GM18511 (cell line): Measurements from ENCODE around the gene FKBP8.
A peak's percentile ranks its signal among the peaks of the same experiment; 100 is the strongest.
"Not testable (repeated sequence)": the region's sequence is repeated elsewhere in the genome, so short reads cannot be mapped to it uniquely, and the experiment has no call there.

ENCODE experiments used
- ATAC-seq: cut with Tn5 transposase; IDR thresholded peaks from one replicate; pipeline ENCODE4 v1.9.1; 2021; ENCODE audit warnings: mild to moderate bottlenecking, moderate library complexity; ENCODE audit not compliant: unreplicated experiment

FKBP8 gene

GRCh38 chr19:18559685-18560084, 16.3 kb upstream of the FKBP8 start:
- ATAC-seq, result no peak

DNA sequence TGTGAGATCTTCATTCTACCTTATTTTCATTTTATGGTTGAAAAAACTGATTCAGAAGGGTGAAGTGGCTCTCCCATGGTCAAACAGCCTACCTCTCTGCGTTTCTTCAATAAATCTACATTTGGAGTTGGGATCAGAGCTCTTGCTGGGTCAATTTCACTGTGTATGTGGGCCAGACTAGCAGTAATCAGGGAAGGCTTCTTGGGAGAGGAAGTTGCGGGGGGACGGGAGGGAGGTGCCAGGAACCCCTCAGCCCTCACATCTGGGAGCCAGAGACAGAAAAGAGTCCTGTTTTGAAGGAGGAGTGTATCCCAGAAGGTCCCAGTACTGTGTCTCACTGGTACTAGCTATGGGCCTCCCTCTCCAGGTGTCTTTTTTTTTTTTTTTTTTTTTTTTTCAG, 15.2 kb upstream of the FKBP8 start:
- ATAC-seq, result no peak

DNA sequence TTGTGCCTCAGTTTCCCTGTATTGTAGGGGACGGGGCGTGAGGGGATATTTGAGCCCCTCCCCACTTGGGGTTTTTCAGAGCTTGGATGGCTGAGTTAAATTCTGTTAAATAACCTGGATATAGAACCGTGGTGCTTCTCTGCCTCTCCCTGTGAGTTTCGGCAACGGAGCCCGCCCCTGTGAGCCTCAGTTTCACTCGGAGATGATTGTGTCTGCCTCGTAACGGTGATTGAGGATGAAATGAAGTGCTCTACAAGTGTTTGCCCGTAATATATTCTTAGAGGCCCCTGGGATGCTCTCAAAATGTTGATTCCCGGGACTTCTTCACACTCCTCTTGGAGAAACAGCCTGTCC, 14.8 kb upstream of the FKBP8 start:
- ATAC-seq, result no peak

- ATAC-seq, result peak; percentile 94
These were observed 14.2 kb upstream of the FKBP8 start, which contains the start of gene KXD1 for GRCh38 chr19:18557411-18558201. KXD1 (plus strand) TSS chr19:18557870; CDS start chr19:18562057, 4,187 bp downstream.

GRCh38 chr19:18551631-18552030, 8.3 kb upstream of the FKBP8 start:
- ATAC-seq, result no peak

- peak; percentile 81 for ATAC-seq
These were observed 572 bp upstream of the FKBP8 start for GRCh38 chr19:18543814-18544475.

DNA sequence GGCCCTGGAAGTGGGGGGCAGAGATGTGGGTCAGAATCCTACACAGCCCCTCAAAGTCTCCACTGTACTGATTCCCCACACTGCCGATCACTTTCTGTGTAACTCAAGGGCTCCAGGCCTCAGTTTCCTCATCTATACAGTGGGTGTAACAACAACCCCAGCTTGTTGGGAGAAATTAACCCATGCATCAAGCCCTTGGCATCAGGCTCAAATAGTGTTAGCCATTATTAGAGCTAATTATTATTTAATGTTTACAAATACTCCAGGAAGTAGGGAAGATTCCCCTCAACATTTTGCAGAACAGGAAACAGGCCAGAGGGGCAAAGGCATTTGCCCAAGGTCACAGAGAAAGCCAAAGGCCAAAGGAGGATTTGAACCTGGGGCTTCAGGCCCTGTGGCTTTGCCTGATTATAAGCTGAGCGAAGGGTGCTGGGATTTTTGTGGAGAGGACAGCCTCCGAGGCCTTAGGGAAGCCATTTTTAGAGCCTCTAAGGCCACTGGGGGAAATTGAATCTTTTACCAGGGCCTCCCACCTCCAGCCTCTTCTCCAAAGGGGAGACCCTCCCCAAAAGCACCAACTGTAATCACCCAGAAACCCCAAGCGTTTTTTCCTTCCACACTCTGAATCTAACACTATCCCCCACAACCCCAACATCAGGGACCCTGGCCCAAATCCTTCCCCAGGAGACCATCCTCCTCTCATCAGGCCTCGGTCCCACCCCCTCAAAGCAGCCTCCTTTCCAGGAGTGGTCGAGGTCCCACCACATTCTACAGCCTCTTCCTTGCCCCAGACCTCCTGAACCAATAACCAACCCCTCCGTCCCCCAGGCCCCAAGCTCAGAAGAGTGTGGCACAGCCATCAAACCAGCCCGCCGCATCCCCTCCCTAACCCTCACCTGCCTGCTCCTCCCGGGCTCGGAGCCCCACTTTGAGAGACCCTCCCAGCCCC, 1.1 kb downstream of the FKBP8 start:
- ATAC-seq, result no peak

DNA sequence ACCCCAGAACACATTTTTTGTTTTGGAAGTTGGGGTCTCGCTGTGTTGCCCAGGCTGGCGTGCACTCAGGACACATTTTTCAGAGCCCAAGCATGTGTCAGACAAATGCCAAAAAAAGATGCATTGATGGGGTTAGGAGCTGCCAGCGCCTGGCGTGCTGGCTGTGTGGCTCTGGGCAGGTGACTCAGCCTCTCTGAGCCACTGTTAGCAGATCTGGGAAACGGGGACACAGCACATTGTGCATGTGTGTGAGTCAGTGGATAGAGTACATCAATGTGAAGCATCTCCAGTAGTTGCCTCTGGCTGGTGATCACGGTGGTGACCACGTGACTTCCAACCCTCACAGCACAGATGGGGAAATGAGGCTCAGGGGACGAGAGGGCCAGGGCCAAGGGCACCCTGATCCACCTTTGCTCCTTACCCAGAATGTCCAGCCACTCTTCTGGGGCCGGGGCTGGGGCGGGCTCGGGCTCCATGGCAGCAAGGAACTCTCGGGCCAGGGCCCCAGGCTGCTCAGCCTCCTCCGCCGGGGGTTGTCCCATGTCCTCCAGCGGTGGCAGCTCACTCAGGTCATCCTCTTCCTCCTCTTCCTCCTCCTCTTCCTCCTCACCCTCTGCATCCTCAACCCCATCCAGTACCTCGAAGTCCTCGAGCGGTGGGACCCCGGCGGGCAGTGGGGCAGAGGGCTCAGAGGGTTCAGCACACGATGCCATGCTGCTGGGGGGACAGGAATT, 1.9 kb downstream of the FKBP8 start:
- no peak for ATAC-seq

GRCh38 chr19:18540200-18540599, 3.2 kb downstream of the FKBP8 start:
- not testable (repeated sequence) for ATAC-seq

DNA sequence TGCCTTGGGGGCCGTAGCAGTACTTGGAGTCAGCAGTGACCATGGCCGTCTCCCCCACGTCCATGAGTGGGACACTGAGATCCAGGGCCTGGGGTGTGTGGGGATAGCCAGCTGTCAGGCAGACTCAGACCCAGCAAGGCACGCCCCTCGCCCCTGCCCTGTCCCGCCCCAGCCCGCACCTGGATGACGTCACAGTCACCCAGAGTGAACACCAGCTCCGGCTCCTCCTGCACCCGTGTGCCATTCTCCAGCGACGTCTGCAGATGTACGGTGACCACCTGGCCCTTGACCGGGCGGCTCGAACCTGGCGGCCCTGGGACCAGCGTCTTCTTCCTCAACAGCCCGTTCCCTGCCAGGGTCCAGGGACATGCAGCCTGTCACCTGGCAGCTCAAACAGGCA, 4.0 kb downstream of the FKBP8 start:
- ATAC-seq, result no peak

DNA sequence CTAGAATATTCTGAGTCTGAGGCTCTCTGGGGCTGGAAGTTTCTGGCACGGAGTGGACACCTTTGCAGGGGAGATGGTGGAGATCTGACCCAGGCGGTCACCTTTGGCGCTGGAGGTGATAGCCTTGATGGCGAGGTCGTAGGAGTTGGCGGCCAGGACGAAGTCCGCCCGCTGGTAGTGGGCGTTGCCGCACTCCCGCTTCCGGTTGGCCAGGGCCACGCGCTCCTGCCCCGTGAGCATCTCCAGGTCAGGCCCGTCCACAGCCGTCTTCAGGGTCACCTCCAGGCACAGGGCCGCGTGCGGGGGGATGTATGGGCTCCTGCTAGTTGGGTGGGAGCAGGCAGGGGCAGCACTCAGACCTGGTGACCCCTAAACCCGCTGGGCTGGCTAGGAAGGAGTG, 5.3 kb downstream of the FKBP8 start:
- ATAC-seq, result no peak

DNA sequence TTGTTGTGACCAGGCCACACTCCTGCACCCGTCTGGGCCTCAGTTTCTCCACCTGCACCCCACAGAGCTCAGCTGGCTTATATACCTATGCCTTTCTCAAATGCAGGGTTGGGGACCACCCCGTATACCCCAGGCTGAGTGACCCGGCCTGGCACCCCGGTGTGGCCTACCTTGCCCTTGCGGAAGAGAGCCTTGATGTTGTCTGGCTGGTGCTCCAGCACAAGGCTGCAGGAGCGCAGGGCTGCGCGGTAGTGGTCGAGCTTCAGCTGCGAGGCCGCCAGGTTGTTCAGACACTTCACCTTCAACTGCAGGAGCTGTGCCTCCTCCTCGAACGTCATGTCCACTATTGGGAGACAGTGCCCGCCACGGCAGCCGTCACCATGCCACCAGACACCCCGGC, 5.9 kb downstream of the FKBP8 start:
- no peak for ATAC-seq

- no peak for ATAC-seq
These were observed 6.9 kb downstream of the FKBP8 start for GRCh38 chr19:18536475-18536874.

GRCh38 chr19:18533058-18533457, 10.3 kb downstream of the FKBP8 start:
- ATAC-seq, result no peak

DNA sequence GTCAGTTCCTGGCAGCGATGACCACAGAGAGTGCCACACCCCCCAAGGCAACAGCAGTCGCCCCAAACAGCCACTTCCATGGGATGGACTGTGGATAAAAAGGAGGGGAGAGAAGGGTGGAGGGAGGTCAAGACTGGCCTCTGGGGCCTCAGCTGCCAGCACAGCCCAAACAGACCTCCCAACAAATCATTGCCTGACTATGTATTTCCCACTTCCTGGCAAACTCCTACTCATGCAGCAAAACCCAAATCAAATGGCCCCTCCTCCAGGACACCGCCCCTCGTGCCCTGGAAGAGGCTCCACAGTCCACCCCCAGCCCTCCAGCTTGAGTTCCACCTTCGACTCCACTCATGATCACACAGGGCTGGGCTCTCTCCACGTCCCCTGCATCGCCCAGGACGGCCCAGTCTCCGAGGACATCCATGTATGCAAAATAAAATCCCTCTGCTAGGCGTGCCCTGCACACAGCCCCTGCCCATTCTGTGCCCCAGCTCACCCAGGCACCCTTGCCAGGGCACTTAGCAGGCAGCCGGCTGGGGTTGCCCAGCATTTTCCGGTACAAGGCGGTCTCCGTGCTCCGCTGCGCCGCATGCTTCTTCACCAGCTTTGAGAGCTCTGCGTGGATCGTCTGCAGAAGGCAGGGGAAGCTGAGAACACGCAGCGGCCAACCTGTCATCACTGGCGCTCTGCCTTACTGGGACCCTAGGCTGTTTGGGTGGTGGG, 11.0 kb downstream of the FKBP8 start:
- ATAC-seq, result no peak

DNA sequence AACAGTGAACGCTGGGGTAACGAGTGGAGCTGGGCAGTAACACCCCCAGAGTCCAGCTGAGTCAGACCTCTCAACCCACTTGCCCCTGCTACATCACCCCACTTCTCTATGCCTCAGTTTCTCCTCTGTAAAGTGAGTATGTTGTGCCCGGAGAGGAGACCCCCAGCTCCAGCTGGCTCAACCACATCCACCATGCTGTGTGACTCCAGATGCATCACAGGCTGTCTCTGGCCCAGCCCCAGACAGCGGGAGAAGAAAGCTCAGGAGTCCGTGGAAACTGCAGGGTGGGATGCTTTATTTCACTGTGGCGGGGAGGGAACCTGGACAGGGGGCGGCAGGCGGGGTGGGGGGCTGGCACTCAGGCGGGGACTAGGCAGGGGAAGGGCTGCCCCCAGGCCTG, 11.9 kb downstream of the FKBP8 start:
- no peak for ATAC-seq

DNA sequence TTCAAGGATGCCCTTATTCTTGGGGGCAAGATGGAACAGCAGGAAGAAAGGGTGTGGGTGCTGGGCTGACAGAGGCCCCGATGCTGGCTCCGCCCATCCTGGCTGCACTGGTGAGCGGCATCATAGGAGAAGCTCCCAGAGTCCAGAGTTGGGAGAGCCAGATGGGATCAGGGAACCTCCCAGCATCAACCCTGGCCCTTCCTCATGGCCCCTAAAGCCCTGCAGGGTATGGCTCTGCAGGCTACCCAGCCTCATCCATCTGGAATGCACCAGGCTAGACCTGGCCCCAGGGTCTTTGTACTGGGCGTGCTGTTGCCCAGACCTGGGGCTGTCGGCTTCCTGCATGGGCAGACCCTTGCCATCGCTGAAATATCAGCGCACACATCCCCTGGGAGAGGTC, 13.6 kb downstream of the FKBP8 start:
- ATAC-seq, result no peak

DNA sequence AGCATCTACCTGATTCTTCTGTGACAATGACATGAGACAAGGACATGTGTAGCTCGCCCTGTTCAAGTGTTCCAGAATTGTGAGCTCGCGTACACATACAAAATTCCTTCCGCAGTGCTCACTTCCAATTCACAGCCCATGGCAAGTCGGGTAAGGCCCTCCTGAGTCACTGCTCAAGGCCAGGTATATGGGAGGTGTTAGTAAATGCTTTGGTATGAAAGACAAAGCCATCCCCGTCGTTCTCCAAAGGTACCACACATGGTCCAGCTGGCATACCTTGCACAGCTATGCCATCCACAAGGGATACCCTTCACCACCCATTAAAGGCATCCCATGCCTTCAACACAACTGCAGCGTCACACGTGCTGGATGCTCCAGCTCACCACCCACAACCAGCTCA, 17.1 kb downstream of the FKBP8 start:
- ATAC-seq, result no peak

GRCh38 chr19:18523841-18524240, 19.5 kb downstream of the FKBP8 start:
- ATAC-seq, result no peak

- not testable (repeated sequence) for ATAC-seq
These were observed 20.4 kb downstream of the FKBP8 start for GRCh38 chr19:18522862-18523440.
